ENCODE data around the gene CTTNBP2.

CTTNBP2 gene

DNA sequence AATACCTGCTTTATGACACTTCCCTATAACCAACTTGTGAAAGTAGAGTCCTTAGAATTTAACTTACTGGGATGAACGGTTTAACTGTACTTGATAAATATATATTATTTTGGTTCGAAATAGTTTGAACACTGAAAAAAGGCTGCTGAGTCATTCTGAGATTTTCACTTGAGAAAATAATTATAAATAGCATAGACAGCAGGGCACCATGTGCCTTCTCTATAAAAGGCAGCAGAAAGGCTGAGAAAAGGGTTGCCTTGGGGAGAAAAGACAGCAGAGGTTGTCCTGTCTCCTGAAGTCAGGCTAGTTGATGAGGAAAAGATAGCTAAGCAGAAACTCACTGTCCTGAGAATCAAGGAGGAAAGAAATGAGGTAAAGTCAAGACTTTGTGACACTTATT, 92.4 kb downstream of the CTTNBP2 start:
- DNase-seq: no peak

DNA sequence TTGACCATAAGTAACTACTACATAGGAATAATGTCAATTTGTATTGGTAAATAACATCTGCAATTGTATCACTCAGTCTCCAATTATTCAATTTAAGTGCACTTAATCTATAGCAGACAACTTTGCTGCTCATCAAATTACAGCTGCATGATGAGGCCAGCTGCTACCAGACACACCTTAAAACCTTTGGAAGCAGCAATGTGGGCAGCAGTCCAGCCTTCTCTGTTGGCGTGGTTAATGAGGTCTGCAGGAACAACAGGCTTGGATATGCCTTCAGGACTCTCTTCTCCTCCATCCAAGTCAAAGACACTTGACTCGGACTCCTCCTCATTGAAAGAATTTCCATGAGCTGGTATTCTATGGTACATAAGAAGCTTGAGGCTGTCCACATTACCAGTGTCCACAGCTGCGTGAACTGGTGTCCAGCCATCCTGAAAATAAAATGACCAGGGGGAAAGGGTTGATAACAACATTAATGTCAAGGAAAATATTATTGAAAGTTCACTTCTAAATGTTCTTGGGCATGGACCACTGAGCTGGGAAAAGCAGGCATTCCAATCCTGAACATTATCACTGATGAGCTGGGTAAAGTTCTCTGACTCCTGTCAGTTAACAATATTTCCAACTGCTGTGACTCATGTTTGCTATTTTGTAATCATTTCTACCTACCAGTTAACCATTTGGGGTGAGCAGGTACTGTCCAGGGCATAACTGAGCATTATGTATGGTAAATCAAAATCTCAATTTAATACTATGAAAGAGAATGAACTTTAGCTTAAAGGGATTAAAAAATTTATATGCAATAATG, 95.7 kb downstream of the CTTNBP2 start:
- no peak for DNase-seq

DNA sequence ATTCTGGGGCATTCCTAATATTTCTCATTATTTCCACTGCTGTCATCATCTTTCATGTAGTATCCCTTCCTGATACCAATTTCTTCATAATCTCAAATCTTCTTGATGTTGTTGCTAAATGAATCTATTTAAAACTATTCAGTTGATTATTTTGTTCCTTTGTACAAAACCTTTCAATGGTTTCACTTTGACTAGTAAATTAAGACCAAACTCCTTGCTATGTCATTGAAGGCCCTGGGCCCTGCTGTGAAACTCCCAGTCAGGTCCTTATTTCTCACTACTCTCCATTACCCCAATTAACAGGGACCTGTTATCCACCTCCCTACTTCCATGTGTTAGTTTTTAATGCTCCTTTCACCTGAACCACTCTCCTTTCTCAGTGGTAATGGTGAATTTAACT, 97.0 kb downstream of the CTTNBP2 start:
- DNase-seq: no peak

DNA sequence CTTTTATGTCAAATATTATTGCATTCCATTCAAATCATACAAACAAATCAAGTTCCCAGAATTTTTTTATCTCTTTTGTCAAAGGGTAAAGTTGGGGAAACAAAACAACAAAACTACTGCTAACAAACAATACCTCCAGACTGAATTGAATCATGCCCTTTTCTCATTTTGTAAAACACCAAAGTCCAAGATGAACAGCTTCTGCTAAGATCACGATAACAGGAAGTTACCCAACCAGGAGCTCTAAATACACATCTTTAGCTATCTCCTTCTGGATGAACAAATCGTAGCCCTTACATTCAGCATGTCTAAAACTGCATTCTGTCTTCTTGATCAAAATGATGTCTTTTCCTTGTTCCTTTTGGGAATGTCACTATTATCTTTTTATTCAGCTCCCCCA, 97.4 kb downstream of the CTTNBP2 start:
- peak; percentile 51 to 63 for DNase-seq

DNA sequence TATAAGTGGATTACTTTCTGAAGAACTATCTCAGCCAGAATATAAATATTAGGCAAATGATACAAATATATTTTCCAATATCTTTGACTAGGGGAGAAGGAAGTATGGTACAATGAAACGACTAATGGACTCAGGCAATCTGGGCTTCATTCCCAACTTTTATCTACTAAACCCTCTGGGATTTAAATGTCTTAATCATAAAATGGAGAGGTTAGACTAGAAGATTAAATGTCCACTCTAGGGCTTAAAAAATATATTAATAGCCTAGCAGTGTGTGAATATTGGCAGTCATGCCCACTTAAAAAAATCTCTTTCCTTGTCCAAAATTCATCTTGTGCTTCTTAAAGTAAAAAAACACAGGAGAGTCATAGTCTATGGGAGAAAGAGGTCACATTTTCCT, 98.3 kb downstream of the CTTNBP2 start:
- DNase-seq: no peak

DNA sequence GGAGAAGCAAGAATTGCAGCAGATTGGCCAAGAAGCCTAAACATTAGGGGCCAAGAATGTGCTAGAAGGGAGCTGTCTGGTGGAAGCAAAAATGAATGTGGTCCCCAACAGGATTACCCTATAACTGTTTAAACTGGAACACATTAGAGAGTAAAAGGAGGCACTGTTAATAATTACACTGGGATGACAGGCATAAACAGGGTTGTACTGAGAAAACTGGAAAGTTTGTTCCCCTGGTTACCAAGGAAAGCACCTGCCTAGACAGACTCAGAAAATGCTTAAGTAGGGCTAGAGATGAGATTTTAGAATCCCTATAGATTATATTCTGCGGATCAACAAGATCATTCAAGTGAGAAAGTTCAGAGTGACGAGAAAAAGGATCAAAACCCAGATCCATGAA, 100.8 kb downstream of the CTTNBP2 start:
- no peak for DNase-seq

DNA sequence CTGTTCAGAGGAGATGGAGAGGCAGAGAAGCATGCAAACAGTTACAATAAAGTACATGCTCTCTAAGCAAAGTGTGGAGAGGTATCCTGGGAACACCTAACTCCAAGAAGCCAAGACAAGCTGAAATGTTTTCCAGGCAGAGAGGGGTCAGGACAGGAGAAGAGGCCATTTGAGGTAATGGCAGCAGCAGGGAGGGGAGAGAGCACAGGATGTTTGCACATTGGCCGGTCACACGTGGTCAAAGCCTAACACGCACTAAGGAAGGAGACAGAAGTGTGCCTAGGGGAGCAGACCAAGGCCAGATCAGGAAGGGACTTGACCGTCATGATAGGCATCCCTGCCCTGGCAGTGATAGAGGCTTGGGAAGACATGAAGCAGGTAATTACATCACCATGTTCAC, 101.5 kb downstream of the CTTNBP2 start:
- DNase-seq: no peak

DNA sequence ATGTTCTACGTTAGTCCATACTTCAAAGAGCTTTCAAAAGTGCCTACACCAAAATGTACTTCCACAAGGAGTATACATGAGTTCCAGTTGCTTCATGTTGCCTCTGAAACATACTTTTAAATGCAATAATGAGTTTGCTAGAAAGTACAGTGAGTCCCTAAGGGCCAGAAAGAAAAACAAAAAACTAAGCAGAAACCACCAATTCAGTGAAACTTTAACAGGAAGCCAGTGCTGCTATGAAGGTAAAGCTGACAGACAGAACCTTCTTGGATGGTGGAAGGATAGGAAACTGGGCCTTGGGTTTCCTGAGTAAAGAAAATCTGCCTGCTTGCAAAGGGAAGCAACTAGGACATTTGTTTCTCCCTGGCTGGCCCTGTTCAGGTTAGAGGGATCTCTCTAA, 104.2 kb downstream of the CTTNBP2 start:
- no peak for DNase-seq

DNA sequence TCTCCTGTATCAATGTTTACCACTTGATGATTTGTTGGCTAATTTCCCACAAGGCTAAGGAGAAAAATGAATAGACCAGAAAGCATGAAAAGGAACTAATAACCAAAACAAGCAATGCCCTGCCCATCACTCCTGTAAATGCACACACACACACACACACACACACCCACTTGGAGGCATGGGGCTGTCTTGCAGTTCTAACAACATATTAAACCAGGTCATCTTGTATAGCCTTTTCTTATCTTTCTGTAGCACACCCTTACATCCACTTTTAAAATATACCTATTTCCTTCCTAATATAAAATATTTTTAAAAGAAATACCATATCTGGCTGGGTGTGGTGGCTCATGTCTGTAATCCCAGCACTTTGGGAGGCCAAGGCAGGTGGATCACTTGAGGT, 105.3 kb downstream of the CTTNBP2 start:
- no peak for DNase-seq

DNA sequence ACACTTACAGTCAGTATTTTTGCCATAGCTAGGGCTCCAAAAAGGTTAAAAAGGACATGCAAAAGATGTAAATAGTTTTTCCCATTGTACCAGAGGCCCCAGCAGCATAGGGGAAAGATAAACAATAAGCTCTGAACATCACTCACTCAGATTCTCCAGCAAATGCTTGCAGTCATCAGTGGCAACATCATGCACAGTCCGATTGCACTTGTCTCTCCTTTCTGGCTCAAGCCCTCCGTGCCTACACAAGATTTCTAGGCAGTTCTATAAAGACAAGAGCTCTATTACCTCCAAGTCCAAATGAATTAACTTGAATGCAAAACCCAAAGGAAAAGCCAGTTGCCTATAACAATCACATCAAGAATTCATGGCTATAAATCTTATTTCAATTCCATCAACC, 106.3 kb downstream of the CTTNBP2 start:
- no peak for DNase-seq

DNA sequence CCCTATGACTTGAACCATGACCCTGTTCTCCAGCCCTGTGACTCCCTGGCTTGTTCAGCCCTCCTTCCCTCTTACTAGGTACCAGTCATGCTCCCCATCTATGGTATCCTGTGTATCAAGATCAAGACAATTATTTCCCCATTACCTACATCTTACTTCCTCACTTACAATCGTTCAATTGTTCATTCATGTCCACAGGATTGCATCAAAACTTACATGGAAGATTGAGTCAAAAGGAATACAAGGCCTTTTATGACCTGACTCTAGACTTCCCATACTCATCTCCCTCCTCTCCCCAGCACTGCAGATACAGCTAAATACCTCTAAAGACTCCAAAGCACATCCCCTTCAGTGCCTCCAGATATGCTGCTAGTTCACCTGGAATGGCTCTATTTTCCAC, 109.2 kb downstream of the CTTNBP2 start:
- DNase-seq: no peak

DNA sequence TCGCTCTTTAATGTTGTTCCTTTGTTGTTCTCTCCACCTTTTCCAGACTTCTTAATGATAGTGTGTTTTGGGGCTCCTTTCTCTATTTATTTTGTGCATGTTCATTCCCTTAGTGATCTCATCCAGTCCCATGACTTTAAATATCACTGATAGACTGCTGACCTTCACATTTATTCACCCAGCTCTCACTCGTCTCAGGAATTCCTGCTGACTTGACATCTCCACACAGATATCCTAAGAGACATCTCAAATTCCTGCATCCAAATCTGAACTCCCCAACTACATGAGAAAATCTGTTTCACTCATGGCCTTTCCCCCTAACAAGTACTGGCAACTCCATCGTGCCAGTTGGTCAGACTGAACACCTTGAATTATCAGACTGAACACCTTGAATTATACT, 111.2 kb downstream of the CTTNBP2 start:
- DNase-seq: no peak

DNA sequence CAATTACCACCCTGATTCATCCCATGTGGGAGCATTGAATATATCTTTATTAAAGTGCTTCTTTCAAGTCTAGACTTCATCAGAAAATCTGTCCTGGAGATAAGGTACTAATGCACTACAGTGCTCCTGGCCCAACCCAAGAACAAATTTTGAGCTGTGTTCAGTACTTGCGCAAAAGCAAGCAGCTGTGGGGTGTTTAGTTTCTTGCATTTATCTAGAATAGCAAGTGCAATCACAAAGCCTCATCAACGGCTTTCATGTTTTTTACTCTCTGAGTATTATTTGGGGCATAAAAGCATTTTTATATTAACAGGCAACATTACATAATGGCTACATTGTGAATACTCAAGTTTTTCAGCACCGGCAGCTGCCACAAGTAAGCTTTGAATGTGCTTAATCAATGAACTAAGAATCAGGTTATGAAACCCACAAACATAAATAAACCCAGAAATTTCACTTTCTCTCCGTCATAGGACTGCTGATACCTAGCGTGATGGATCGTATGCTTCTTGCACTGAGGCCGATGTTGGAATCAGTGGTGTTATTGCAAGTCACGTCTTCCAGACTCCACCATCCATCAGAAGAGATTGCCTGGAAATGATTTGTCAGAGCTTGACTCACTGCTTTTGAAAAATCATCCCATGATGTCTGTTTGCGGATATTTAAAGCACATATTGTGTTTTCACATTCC, 113.1 kb downstream of the CTTNBP2 start:
- DNase-seq: no peak

DNA sequence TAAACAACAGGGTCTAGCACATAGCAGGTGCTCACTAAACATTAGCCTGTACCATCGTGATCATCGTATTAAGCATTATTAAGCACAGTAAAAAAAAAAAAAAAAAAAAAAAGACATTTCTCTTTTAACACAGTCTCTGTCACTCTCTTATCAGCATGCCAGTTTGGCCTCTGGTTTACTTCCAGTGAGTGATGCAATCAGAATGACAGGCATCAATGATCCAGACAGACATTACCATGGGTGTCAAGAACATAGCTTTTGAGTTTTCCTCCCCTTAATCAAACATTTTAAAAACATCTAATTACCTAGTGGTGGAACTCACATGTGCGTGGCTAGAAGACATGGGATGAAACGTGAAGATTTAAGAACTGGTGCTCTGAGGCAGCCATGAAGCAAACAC, 115.8 kb downstream of the CTTNBP2 start:
- no peak for DNase-seq

DNA sequence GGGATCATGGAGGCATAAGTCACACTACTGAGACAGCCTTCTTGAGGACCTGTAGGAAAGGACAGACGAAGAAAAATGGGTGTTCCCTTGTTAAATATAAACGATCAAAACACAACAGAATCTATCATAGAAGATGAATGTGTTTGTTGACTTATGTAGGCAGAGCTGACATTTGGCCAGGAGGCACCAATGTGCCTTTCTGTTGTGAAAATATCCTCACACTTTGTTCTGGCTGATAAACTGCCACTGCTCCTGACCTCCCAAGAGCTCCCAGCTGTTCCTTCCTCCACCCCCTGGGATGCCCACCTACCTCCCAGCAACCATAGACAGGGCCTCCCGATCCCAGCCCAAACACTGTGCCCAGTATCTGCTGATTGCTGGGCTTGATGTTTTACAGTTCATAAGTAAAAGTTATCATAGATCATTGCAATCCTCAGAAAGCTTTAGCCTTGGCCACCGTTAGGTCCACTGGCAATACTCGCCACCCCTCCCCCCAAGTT, 116.6 kb downstream of the CTTNBP2 start:
- DNase-seq: no peak

DNA sequence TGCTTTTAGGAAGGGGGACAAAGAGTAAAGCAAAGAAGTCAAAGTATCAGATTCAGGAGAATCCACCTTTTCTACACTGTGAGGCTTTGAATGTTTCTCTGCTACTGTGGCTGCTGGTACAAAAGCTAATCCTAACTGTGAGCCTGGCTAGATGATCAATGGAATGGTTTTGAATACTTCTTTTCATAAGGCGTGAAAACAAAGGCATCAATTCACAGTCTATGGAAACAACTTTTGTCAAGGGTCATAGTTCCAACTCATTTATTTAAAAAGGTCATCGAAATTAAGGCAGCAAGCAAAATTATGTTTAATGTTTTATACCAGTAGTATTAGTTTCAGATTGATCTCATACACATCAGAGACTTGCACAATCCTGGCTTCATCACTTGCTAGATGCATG, 118.1 kb downstream of the CTTNBP2 start:
- no peak for DNase-seq

DNA sequence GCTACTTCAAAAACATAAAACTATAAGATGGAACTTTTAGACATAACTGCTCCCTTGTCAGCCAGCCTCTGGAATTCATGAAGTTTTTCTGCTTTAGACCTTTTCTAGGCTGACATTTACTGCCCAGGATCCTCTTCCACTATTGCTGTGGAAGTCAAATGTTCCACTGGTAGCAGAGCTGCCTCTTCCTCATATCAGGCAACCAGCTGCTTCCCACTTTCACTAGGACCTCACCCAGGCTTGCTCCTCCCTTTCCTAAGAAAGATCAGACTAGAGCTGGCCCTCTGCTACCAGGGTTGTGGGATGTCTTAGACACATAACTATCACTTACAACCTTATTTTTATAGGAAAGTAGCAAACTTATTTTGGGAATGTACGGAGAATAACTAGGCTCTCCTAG, 121.5 kb downstream of the CTTNBP2 start:
- no peak for DNase-seq

DNA sequence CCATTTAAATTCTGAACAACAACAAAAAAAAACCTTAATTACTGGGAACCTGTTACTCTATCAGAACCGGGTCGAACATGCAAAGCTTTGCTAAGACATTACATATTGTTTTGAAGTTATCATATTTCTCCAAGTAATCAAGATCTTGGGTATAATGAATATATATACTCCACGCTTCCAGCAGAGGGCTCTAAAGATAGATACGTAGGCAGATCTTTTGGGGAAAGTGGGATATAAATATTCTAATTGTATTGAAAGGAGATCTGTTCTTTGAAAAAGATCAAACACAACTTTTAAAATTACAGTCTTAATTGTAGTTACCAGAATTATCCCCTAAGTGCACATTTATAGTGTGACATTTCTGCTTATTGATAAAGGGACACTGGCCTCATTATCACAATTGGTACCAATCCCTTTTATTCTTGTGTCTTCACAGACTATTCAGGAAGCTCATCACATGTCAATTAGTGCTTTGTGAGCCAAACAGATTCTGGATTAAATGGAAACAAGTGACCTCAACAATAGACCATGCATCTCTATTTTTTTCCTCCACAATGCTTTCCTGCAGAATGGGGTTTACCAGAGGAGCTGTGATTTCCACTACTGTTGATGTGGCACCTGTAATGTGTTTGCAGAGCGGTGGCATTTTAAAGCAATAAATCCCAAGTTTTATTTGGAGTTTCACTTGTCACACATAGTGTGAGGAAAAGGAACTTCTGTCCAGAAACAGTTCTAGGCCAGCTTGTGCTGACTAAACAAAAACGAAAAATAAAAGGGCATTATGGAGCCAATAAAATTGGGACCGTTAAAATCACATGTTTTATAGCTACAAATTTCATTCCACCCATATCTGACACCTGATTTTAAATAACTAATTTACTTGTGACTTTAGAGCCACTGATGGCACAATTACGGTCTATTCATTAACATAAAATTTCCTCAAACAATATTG, 122.4 kb downstream of the CTTNBP2 start:
- DNase-seq: peak; percentile 43 to 56

DNA sequence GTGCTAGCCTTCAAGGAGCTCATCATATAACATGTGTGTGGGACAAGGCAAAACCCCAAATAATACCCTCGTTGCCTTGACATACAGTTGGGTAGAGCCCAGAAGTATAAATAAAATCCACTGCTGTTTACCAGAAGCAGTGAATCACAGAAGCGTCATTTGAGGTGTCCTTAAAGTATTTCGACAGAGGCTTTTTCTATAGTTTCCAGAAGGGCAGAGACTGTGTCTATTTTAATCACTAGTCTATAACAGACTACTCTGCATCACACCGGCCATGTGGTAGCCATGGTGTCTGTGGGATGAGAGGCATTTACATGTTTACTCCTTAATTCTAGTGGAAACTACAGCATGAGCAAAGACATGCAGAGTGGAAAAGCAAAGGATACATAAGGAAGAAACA, 131.3 kb downstream of the CTTNBP2 start:
- DNase-seq: no peak

DNA sequence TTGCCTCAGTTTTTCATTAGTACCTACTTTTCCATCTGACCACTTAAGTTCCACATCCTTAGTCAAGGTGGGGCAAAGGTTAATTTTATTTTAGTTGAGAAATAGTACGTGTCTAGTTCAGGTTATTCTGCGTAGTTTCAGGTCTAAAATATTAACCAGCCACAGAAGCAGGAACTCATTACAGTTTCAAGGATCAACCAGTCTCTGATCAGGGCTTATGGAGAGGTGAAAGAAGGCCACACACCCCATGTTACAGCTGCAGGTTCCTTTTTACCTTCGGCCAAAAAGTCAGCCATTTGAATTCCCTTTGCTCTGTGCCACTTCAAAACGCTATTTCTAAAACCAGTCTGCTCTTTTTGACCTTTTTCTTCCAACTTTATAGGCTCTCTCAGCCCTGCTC, 134.2 kb downstream of the CTTNBP2 start:
- DNase-seq: no peak

DNA sequence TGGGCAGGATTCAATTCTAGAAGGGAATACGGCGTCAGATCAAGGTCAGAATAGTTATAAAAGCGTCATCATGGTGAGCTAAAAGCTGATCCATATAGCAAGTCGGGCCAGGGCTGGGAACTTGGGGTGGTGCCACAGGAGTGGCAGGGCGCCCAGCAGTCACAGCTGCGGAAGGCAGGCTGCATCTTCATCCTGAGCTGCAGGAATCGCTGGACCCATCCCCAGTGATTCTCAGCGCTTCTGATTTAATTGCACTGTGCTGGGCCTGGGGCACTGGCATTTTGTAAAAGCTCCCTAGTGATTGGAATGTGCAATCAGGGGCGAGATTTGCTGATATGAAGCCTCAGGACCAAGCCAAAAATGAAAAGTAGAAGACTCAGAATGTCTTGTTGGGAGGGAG, 135.3 kb downstream of the CTTNBP2 start:
- DNase-seq: no peak

DNA sequence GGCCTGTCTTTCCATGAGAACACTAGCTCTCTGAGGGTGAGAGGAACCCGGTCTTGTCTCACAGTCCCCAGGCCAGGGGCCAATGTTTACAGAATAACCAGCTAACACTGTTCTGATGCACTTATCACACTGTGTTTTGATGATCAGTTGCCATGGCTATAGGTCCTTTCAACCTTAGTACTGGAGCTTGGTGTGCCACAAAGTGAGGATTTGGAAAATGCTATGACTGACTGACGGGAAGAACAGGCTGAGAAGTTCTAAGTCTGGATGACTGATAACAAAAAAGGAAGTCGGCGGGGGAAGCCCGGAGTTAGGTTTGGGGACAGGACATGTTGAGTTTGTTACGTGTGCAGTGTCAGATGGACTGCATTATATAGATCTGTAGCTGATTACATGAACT, 141.8 kb downstream of the CTTNBP2 start:
- DNase-seq: peak in 1 of 2 experiments; percentile 25

DNA sequence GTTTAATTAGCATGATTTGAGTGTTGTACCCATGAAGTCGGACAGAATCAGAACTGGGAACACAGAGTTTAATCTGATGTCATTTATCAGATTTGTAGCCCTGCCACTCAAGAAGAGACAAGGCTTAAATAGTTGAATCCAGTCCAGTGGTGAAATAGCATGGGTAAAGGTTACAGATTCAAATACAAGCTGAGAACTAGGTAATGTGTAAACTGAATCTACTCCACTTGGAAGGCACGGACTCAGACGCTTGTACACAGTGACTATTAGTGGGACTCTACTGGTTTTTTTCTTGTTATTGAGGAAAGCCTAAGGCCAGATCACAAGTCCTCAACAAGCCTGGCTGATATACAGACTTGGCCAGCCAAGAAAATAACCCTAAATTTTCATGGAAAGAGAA, 142.9 kb downstream of the CTTNBP2 start:
- no peak for DNase-seq
